AG09319 (cell line): Measurements from ENCODE around the gene ZNF217.
"Not testable (repeated sequence)": the region's sequence is repeated elsewhere in the genome, so short reads cannot be mapped to it uniquely, and the experiment has no call there.

Experiments used
- DNase-seq: peaks from one replicate; pipeline ENCODE4 v3.0.0-alpha.2; 2010; ENCODE audit warnings: low read depth; ENCODE audit errors: extremely low read depth
- CTCF ChIP-seq: IDR thresholded peaks from 2 replicates; pipeline ENCODE4 v1.5.1; 2011; ENCODE audit warnings: low read depth, mild to moderate bottlenecking, inconsistent platforms, low read length, moderate library complexity

The ZNF217 gene

GRCh38 chr20:53623454-53624211 is 30.0 kb upstream of the ZNF217 start:
- TF ChIP-seq CTCF, result peak; percentile 9; the same call in 1 of the 2 replicates
- DNase-seq, result peak; percentile 42

- no peak for TF ChIP-seq CTCF
- no peak for DNase-seq
Observed at GRCh38 chr20:53623134-53623453, 29.5 kb upstream of the ZNF217 start.

GRCh38 chr20:53622247-53623133 is 28.9 kb upstream of the ZNF217 start:
- DNase-seq, result no peak
- no peak for TF ChIP-seq CTCF

- no peak for TF ChIP-seq CTCF
- peak; percentile 96 for DNase-seq
Observed at GRCh38 chr20:53621482-53622246, 28.0 kb upstream of the ZNF217 start.

- not testable (repeated sequence) for DNase-seq
Observed at GRCh38 chr20:53618490-53619000, 24.9 kb upstream of the ZNF217 start.

GRCh38 chr20:53617791-53618489 is 24.3 kb upstream of the ZNF217 start:
- DNase-seq, result no peak
- no peak for TF ChIP-seq CTCF

- not testable (repeated sequence) for DNase-seq
Observed at GRCh38 chr20:53616489-53616888, 22.9 kb upstream of the ZNF217 start.
